ENCODE measurements around the gene TNRC6C.

Gene TNRC6C

GRCh38 chr17:78022425-78022824 lies 63.9 kb downstream of the TNRC6C start:
- no peak for DNase-seq
- TF ChIP-seq GATA1 (IDR thresholded peaks at IDR 0.05; ENCODE audit: low read depth, low read length) (no peak), POLR2A (IDR thresholded peaks at IDR 0.05; ENCODE audit: low read length) (no peak)

GRCh38 chr17:78023042-78023441 lies 64.5 kb downstream of the TNRC6C start:
- DNase-seq: no peak
- TF ChIP-seq GATA1 (IDR thresholded peaks at IDR 0.05; ENCODE audit: low read depth, low read length) (no peak), POLR2A (IDR thresholded peaks at IDR 0.05; ENCODE audit: low read length) (no peak)

- TF ChIP-seq GATA1 (IDR thresholded peaks at IDR 0.05; ENCODE audit: low read depth, low read length) (no peak), POLR2A (IDR thresholded peaks at IDR 0.05; ENCODE audit: low read length) (no peak)
- peak in 1 of 2 experiments; percentile 24 for DNase-seq
Measured at GRCh38 chr17:78026381-78026780, 67.9 kb downstream of the TNRC6C start.

- DNase-seq: no peak
- TF ChIP-seq GATA1 (IDR thresholded peaks at IDR 0.05; ENCODE audit: low read depth, low read length) (no peak), POLR2A (IDR thresholded peaks at IDR 0.05; ENCODE audit: low read length) (no peak)
Measured at GRCh38 chr17:78027121-78027520, 68.6 kb downstream of the TNRC6C start.

GRCh38 chr17:78029697-78030096 lies 71.2 kb downstream of the TNRC6C start:
- DNase-seq: peak; percentile 70 to 95
- peak; percentile 43 for TF ChIP-seq GATA1 (IDR thresholded peaks at IDR 0.05; ENCODE audit: low read depth, low read length)
- no peak for TF ChIP-seq POLR2A (IDR thresholded peaks at IDR 0.05; ENCODE audit: low read length)

GRCh38 chr17:78031435-78031834 lies 72.9 kb downstream of the TNRC6C start:
- no peak for TF ChIP-seq GATA1 (IDR thresholded peaks at IDR 0.05; ENCODE audit: low read depth, low read length)
- no peak for TF ChIP-seq POLR2A (IDR thresholded peaks at IDR 0.05; ENCODE audit: low read length)
- DNase-seq: no peak

- DNase-seq: peak; percentile 67 to 75
- TF ChIP-seq GATA1 (IDR thresholded peaks at IDR 0.05; ENCODE audit: low read depth, low read length) (no peak), POLR2A (IDR thresholded peaks at IDR 0.05; ENCODE audit: low read length) (no peak)
Measured at GRCh38 chr17:78032166-78032565, 73.7 kb downstream of the TNRC6C start.

GRCh38 chr17:78034429-78035091 lies 76.1 kb downstream of the TNRC6C start:
- DNase-seq: peak in 1 of 2 experiments; percentile 36
- TF ChIP-seq POLR2A (IDR thresholded peaks at IDR 0.05; ENCODE audit: low read length) (no peak), GATA1 (IDR thresholded peaks at IDR 0.05; ENCODE audit: low read depth, low read length) (no peak)

- TF ChIP-seq POLR2A (IDR thresholded peaks at IDR 0.05; ENCODE audit: low read length) (no peak), GATA1 (IDR thresholded peaks at IDR 0.05; ENCODE audit: low read depth, low read length) (no peak)
- DNase-seq: peak in 1 of 2 experiments; percentile 39
Measured at GRCh38 chr17:78037280-78037679, 78.8 kb downstream of the TNRC6C start.

- no peak for DNase-seq
- TF ChIP-seq GATA1 (IDR thresholded peaks at IDR 0.05; ENCODE audit: low read depth, low read length) (no peak), POLR2A (IDR thresholded peaks at IDR 0.05; ENCODE audit: low read length) (no peak)
Measured at GRCh38 chr17:78038748-78039288, 80.3 kb downstream of the TNRC6C start.

- TF ChIP-seq GATA1 (IDR thresholded peaks at IDR 0.05; ENCODE audit: low read depth, low read length) (no peak), POLR2A (IDR thresholded peaks at IDR 0.05; ENCODE audit: low read length) (no peak)
- DNase-seq: no peak
Measured at GRCh38 chr17:78039581-78039980, 81.1 kb downstream of the TNRC6C start.

GRCh38 chr17:78040440-78041385 lies 82.2 kb downstream of the TNRC6C start:
- DNase-seq: peak; percentile 42 to 43
- TF ChIP-seq POLR2A (IDR thresholded peaks at IDR 0.05; ENCODE audit: low read length) (peak; percentile 30), GATA1 (IDR thresholded peaks at IDR 0.05; ENCODE audit: low read depth, low read length) (no peak)

- DNase-seq: no peak
- TF ChIP-seq POLR2A (IDR thresholded peaks at IDR 0.05; ENCODE audit: low read length) (no peak), GATA1 (IDR thresholded peaks at IDR 0.05; ENCODE audit: low read depth, low read length) (no peak)
Measured at GRCh38 chr17:78041386-78042179, 83.1 kb downstream of the TNRC6C start.

Data from erythroblast (primary cell).